ENCODE measurements around the gene CERKL.
A peak's percentile ranks its signal among the peaks of the same experiment; 100 is the strongest.

The CERKL gene

DNA sequence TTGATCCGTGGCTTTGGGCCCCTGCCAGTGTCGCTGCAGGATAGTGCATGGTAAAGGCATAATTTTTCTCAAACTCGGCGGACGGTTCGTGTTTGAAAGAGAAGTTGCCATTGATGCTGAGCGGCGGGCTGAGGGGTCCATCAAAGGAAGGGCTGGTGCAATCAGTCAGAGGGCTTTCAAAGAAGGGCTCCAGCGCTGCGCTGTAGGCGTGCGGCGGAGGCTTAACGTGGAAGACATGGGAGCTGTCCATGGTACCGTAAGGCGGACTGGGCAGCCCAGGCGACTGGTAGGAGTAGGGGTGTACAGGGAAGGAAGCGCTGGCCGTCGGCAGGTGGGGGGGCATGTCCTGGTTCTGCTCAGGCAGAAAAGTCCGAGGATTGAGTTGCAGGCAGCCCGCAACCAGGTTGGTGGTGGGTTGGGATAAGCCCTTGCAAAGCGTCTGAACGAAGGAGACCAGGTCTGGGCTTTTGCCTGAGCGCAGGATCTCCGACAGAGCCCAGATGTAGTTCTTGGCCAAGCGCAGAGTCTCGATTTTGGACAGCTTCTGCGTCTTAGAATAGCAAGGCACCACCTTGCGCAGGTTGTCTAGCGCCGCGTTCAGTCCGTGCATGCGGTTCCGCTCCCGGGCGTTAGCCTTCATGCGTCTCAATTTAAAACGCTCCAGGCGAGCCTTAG is 21.1 kb upstream of the CERKL start:
- peak; percentile 93 for DNase-seq

DNA sequence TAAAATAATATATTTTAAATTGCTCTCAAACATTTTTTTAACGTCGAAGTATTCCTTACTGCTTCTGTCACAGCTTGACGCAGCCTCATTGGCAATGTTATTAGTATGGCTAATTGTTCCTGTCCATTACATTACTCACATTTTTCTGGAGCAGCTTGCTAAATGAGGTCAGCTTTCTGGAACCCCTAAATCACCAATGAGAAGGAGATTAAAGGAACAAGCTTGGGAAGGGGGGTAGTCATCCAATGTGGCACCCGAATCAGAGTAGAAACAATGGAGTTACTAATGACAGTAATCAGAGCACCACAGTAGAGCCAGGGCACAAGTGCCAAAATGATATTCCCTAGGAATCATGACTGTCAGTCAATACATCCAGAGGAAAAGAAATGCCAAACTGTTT is 18.3 kb upstream of the CERKL start:
- no peak for DNase-seq

- DNase-seq: no peak
Measured at GRCh38 chr2:181674461-181674860, 17.6 kb upstream of the CERKL start.

- DNase-seq: no peak
Measured at GRCh38 chr2:181673173-181673572, 16.3 kb upstream of the CERKL start.

DNA sequence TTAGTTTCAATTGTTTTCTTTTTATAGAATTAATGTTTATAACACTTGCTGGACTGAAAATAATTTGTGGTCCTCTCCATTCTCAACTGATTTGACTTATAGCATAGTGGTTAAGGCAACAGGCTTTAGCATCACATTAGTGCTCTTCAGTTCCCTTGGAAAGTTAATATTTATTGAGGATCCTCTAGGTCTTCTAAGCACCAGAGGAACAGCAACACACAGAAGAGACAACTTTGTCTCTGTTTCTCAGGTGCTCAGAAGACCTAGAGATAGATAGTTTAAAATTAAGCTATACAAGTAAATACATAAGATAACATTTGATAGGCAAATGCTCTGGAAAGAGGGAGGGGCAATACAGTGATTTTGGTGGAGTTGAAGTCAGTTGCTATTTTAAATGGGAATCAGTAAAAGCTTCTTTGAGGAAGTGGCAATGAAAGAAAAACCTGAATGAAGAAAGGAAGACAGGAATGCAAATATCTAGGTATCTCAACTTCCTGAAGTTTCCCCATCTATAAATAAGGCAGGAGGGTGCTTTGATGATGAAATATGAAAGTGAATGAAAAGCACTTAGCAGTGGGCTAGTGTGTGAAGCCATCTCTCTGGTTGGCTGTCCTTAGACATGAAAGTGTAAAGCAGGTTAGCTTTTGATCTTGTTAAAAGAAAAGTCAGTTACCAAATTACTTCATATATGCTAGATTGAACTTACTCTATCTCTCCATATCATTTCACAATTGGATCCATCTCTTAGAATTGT is 15.5 kb upstream of the CERKL start:
- DNase-seq: no peak

DNA sequence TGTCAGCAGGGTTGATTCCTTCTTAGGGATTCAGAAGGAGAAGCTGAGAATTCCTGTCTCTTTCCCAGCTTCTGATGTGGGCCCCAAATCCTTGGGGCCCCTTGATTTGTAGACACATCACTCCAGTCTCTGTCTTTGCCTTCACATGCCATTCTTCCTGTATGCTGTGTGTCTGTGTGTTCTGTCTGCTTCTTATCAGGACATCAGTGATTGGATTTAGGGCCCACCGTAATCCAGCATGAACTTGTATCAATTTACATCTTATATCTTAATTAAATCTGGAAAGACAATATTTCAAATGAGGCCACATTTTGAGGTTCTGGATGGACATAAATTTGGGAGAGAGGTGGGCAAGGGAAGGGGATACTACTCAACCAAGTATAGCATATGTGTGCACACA is 13.7 kb upstream of the CERKL start:
- no peak for DNase-seq

GRCh38 chr2:181667234-181667633 is 10.3 kb upstream of the CERKL start:
- no peak for DNase-seq

DNA sequence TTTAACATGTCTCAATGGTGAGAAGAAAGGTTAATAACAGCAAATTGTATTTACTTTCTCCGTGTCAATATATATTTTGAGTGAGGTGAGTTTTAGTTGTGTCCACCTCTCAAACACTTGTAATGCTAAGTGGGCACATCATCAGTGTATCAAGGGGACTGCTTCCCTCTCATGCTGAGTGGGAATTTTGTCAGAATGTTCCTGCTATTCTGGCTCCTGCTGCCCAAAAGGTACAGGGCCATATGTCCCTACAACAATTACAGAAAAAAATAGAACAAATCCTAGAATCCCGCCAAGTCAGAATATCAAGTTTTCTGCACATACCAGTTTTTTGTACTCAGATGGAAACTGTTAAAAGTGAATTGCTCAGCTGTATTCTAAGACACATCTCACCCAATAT is 5.4 kb upstream of the CERKL start:
- DNase-seq: no peak

- no peak for DNase-seq
Measured at GRCh38 chr2:181660181-181660580, 3.3 kb upstream of the CERKL start.

DNA sequence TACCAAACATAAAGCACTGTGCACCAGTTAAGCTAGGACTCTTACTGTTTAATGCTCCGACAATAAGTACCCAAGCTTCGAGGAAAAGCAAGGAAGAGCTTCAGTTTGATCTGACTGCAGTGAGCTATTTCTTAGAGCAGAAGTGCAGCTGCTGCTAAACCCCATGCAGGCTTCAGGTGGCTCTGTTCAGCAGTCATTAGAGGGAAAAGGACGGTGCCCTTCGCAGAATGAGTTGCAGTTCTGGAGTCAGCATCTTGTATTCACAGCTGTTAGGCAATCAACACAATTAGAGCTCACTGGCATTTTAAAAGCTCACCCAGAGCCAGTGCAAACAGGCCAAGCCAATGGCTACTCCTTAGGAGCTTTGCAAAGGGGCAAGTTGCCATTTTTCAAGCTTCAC is 1.5 kb upstream of the CERKL start:
- no peak for DNase-seq

DNA sequence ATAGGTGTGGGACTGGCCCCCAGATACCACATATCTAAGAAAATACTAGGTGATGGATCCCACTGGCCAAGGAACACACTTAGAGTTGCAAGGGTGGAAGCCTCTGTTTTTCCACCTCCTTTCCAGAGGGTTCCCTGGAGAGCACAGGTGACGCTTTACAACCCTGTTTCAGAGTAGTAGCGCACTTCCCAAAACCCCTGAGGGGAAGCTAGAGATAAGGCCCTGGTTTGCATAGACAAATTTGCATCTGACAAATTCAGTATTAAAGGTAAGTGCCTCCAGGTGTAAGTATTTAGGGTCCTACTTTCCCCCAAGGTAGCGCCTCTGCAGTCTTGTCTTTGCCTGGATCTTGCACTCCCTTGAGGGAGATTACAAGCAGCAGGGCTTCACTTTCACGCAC is 474 bp upstream of the CERKL start:
- no peak for DNase-seq

- DNase-seq: no peak
Measured at GRCh38 chr2:181655519-181655918, 1.4 kb downstream of the CERKL start.

GRCh38 chr2:181649436-181649979 is 7.4 kb downstream of the CERKL start:
- DNase-seq: no peak

DNA sequence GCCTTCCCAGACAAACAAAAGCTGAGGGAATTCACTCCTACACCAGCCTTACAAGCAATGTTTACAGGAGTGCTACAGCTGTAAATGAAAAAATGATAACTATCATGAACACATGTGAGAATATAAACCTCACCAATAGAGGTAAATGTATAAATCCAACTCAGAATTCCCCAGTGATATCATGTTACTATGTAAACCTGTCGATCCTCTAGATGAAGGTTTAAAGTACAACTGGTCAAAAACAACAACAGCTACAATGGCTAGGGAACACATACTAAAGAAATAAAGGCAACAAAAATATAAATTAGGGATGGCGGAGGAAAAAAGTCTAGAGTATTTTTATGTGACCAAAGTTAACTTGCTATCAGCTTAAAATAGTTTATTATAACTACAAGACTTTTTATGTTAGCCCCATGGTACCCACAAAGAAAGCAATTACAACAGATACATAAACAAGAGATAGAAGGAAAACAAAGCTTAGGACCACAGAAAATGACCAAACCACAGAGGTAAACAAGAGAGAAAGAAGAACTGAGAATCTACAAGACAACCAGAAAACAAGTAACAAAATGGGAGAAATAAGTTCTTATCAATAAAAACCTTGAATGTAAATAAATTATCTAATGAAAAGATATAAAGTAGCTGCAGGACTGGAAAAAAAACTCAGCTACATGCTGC is 8.3 kb downstream of the CERKL start:
- no peak for DNase-seq

DNA sequence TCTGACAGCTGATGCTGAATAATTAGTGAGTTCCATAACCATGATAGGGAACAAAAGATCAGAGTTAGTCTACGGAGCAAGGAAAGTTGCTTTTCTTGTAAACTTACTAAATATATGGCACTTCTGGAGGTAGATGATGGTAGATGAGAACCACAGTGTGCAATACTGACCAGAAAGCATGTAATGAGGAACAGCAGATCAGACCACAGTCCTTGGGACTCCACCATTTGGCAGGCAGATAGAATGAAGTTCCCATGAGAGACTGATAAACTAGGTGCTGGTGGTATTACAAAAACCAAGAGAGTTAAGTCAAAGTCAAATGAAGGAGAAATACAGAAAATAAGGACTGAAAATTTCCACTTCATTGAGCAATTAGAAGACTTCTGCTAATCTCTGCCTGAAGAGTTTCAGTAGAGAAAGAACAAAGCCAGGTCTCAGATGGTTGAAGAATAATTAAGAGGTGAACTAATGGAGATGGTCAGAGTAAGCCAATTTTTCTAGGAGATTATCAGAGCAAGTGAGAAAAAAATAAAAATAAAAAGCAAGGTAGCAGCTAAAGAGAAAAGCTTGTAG is 10.4 kb downstream of the CERKL start:
- DNase-seq: no peak

DNA sequence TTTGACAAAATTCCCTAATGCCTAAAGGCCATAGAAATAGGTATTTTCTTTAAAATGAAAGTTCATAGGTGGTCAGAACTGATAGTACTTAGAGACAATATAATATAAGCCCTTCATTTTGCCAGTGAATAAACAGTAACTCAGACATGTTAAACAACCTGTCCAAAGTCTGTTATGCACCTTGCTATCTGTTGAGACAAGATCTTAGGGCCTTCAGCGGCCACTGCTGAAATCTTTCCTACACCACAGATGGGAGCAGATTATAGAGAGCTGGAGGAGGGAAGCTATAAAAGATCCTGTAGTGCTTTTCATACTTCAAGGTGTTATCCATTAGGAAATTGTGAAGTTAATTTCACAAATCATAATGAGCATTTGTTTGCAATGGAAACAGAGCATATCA is 13.8 kb downstream of the CERKL start:
- no peak for DNase-seq

DNA sequence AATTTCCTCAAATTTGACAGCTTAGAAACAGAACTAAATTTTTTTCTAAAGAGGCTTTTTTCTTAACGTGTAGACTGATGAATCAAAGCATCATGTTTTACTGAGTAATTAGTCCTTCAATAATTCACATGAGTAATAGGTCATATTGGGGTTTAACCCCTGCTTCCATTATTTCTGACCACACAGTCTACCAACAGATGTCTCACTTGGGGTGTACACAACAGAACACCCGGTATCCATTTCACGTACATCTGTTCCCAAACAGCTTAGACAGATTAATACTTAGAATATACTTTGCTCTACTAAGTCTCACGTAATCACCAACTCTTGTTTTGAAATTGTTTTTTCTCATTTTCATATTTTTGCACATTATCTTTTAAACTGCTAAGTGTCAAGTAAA is 14.8 kb downstream of the CERKL start:
- DNase-seq: no peak

- no peak for DNase-seq
Measured at GRCh38 chr2:181639686-181640085, 17.2 kb downstream of the CERKL start.

GRCh38 chr2:181632733-181633401 is 24.0 kb downstream of the CERKL start:
- no peak for DNase-seq

DNA sequence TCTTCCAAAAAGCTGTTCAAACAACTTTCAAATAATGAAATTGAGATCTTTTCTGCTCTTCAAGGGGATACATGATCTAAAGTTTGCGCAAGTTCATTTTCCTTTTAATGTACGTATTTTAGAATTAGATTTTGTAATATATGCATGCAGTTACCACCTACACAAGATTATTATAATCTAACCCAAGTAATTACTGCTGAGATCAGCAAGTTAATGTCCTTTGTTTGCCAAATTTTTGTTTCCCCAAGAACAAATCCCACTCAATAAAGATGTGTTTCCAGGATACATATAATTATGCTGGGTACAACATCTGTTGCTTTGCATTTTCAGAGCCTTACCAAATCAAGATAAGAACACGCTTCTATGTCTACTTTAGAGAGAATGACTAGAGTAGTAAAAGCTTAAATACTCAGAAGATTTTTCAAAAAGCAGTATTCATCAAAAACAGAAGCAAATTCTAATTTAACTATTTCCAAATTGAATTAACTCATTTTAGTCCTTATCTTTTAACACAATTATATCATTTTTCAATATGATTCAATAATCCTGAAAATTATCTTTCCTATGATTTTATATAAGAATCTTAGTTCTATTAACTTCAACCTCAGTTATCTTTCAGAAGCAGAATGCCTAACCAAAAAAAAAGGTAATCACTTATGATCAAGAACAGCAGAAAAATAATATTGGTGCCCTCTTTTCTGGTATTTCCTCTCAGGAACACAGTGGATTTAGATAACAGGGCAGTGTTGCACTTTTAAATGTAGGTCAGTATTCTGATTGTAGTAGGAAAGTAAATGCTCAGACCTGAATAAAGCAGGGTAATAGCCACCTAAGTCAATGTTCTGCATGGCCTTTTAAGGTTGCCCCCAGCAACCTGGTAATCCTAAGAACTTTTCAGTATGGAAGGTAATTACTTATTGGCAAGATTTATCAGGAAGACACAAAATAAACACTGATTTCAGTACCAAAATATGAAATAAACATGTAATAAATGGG is 28.0 kb downstream of the CERKL start:
- DNase-seq: no peak

- no peak for DNase-seq
Measured at GRCh38 chr2:181627545-181627944, 29.4 kb downstream of the CERKL start.

GRCh38 chr2:181626671-181627070 is 30.2 kb downstream of the CERKL start:
- no peak for DNase-seq

Measured in hematopoietic multipotent progenitor cell treated with erythropoietin and hydrocortisone succinate and interleukin-3 and kit ligand, for 6 days (in vitro differentiated cells).